ENCODE data around the gene DGCR2. TPM values are rescaled to one million over a fixed set of nuclear protein-coding genes. Genes with fewer than 3 reads are reported as not detected.

DGCR2 gene
- total and polyA plus RNA-seq, 2 of the 8 experiments (the other 6 are each of a cell fraction or from before 2014, with no cell fraction given): 42.3 to 62.2 TPM

DNA sequence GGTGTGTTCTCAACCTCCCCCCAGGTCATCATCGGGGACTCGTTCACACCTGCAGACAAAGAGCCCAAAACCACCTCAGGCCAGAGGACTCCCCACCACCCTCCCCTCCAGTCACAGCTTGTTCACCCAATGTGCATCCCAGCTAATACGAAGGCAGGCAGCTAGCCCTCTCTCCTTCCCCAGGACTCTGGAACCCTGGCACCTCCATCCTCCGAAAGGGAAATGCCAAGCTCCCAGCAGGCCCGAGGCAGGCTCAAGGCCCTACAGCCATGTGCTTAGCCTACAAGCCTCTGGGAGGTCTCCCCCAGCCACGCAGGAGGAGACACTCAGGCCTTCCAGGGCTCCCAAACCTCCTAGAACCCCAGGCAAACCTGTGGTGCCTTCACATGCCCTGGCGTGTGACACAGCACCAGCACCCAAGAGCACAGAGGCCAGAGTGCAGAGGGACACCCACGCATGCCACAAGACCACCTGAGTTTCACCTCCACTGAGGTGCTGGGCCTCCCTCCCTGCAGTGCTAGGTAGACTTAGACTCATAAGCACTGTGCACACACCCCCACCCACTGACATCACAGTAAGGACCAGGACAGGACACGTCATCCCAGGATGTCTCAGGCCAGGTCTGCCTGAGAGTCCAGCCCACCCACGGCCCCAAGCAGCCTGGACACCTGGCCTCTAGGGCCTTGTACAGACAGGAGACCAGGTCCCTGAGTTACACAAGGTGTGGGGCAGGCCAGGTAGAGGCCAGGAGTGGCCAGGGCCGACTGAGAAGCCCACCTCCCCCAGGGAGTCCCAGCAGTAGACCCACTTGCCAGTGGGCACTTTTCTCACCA is 15.4 kb upstream of the DGCR2 start (continued):
- TF ChIP-seq, protein P1, sequence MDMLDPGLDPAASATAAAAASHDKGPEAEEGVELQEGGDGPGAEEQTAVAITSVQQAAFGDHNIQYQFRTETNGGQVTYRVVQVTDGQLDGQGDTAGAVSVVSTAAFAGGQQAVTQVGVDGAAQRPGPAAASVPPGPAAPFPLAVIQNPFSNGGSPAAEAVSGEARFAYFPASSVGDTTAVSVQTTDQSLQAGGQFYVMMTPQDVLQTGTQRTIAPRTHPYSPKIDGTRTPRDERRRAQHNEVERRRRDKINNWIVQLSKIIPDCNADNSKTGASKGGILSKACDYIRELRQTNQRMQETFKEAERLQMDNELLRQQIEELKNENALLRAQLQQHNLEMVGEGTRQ (IDR thresholded peaks at IDR 0.05; ENCODE audit: low read length): no peak
- no peak for TF ChIP-seq TAF7 (optimal IDR thresholded peaks at IDR 0.05; ENCODE audit: borderline replicate concordance, low read depth, low read length)

All from H1 (cell line).